B cell (primary cell): ENCODE measurements around the gene GOT1. TPM values are rescaled to one million over a fixed set of nuclear protein-coding genes. Genes with fewer than 3 reads are reported as not detected.

Experiments
- ATAC-seq: fragments of 200-7000 bp; cut with Tn5 transposase; one replicate; pipeline ENCODE4 v1.10.0; 2021; ENCODE audit warnings: low read depth, mild to moderate bottlenecking, moderate number of reproducible peaks, moderate library complexity
- CTCF ChIA-PET: fragments of 350-600 bp; sonication (Branson Sonifier 250); formaldehyde crosslinking; loops from one replicate; lab custom pipeline; 2021; ENCODE audit warnings: antibody characterized with exemption, inconsistent platforms; lab: Charles Lee
- POLR2A ChIA-PET: fragments of 350-600 bp; sonication (Branson Sonifier 250); formaldehyde crosslinking; loops from one replicate; lab custom pipeline; 2021; ENCODE audit warnings: antibody characterized with exemption; lab: Charles Lee
- DNase-seq: peaks from one replicate; pipeline ENCODE4 v3.0.0; 2013
- H2AFZ ChIP-seq: 2 replicates; pipeline ENCODE4 v1.6.1; 2012; ENCODE audit warnings: mild to moderate bottlenecking, low read depth, low read length; ENCODE audit not compliant: insufficient read depth, poor library complexity, severe bottlenecking
- H3K27ac ChIP-seq, 2 donors: 1 replicate in 1 of 2; 2 replicates in 1 of 2; pipeline ENCODE4 v1.5.1; 2012 to 2013; ENCODE audit warnings: low read length in 2 of 2, mild to moderate bottlenecking in 2 of 2, moderate library complexity in 1 of 2
- H3K27me3 ChIP-seq, 4 experiments: fragments of 200-600 bp in 1 of 4; sonication (generic) in 1 of 4; replicated peaks in 1 of 4; 1 replicate in 2 of 4; 2 replicates in 2 of 4; pipeline versions ENCODE4 v1.6.1 to v1.7.0; 2013 to 2016; ENCODE audit warnings: low read length in 3 of 4, mild to moderate bottlenecking in 2 of 4, mixed read lengths in 1 of 4, moderate library complexity in 1 of 4; ENCODE audit not compliant: insufficient read depth in 4 of 4, control insufficient read depth in 3 of 4; ENCODE audit errors: control extremely low read depth in 1 of 4
- H3K36me3 ChIP-seq, 2 experiments: replicated peaks in 1 of 2; 1 replicate in 1 of 2; 2 replicates in 1 of 2; pipeline versions ENCODE4 v1.6.1 to v1.7.1; 2013; ENCODE audit warnings: low read length in 1 of 2; ENCODE audit not compliant: insufficient read depth in 2 of 2, control insufficient read depth in 1 of 2; ENCODE audit errors: control extremely low read depth in 1 of 2, extremely low read depth in 1 of 2
- H3K4me1 ChIP-seq, 2 donors: fragments of 200-600 bp in 1 of 2; sonication (generic) in 1 of 2; 1 replicate in 1 of 2; 2 replicates in 1 of 2; pipeline versions ENCODE4 v1.5.1 to v1.6.1; 2013 to 2017; ENCODE audit warnings: low read length in 2 of 2; ENCODE audit not compliant: control insufficient read depth in 2 of 2, insufficient read depth in 2 of 2
- H3K4me2 ChIP-seq: replicated peaks from 2 replicates; pipeline ENCODE3; 2012; ENCODE audit warnings: mild to moderate bottlenecking, low read depth, low read length; ENCODE audit not compliant: poor library complexity, severe bottlenecking
- H3K4me3 ChIP-seq, 5 experiments: fragments of 200-600 bp in 1 of 5; sonication (generic) in 1 of 5; 1 replicate in 3 of 5; 2 replicates in 2 of 5; pipeline versions ENCODE4 v1.5.1 to v1.7.0; 2011 to 2016; ENCODE audit warnings: low read length in 4 of 5, mild to moderate bottlenecking in 4 of 5, low read depth in 2 of 5, control low read depth in 1 of 5, moderate library complexity in 1 of 5; ENCODE audit not compliant: insufficient read depth in 1 of 5; ENCODE audit errors: control extremely low read depth in 1 of 5, extremely low read depth in 1 of 5
- H3K79me2 ChIP-seq: fragments of 200-600 bp; sonication (generic); one replicate; pipeline ENCODE4 v1.6.0; 2016; ENCODE audit warnings: low read length; ENCODE audit not compliant: control insufficient read depth, insufficient read depth
- H3K9ac ChIP-seq: fragments of 200-600 bp; sonication (generic); 2 replicates; pipeline ENCODE4 v1.6.1; 2017; ENCODE audit warnings: mild to moderate bottlenecking, low read length, moderate library complexity
- H3K9me3 ChIP-seq, 3 donors: one replicate each; pipeline versions ENCODE4 v1.6.1 to v1.7.1; 2013; ENCODE audit warnings: low read length in 2 of 3; ENCODE audit not compliant: control insufficient read depth in 2 of 3, insufficient read depth in 1 of 3; ENCODE audit errors: control extremely low read depth in 1 of 3
- H4K20me1 ChIP-seq: 2 replicates; pipeline ENCODE4 v1.6.0; 2012; ENCODE audit warnings: mild to moderate bottlenecking, low read length; ENCODE audit not compliant: insufficient read depth, control insufficient read depth, poor library complexity, severe bottlenecking
- H3K27ac Mint-ChIP-seq: one replicate; pipeline ENCODE4 v1.8.0; 2021; ENCODE audit warnings: mixed read lengths
- H3K27me3 Mint-ChIP-seq: one replicate; pipeline ENCODE4 v1.8.0; 2021; ENCODE audit warnings: mixed read lengths
- H3K4me1 Mint-ChIP-seq: one replicate; pipeline ENCODE4 v1.8.0; 2021; ENCODE audit warnings: mixed read lengths
- H3K4me3 Mint-ChIP-seq: one replicate; pipeline ENCODE4 v1.8.0; 2021; ENCODE audit warnings: mixed read lengths
- H3K9me3 Mint-ChIP-seq: one replicate; pipeline ENCODE4 v1.8.0; 2022; ENCODE audit warnings: mixed read lengths; ENCODE audit not compliant: insufficient read depth
- EZH2 ChIP-seq: IDR thresholded peaks from 2 replicates; pipeline ENCODE4 v1.6.1; 2012; ENCODE audit warnings: borderline replicate concordance, low read depth, mild to moderate bottlenecking, moderate library complexity, low read length; ENCODE audit not compliant: insufficient read depth, poor library complexity, severe bottlenecking
- WGBS: methylation state at CpG from one replicate; pipeline ENCODE4 v1.1.5; 2013; ENCODE audit warnings: missing lambda C conversion rate; ENCODE audit not compliant: insufficient coverage; 5-methylcytosine and 5-hydroxymethylcytosine counted together
- intact Hi-C: fragments of 100-400 bp; cut with micrococcal nuclease; formaldehyde crosslinking; loops from one replicate; pipeline ENCODE4 v1.10.0; 2022
- polyA plus RNA-seq: library from polyadenylated mRNA; depleted of rRNA; stranded (reverse); fragments of >200 nt; gene quantifications from 2 replicates; pipeline ENCODE4 v1.2.3, GENCODE V29; 2012
- total RNA-seq, 2 donors: library from RNA; stranded (reverse); fragments of 120-200 nt in 1 of 2; gene quantifications; 1 replicate in 1 of 2; 2 replicates in 1 of 2; pipeline versions ENCODE4 v1.2.3 to v1.2.4, GENCODE V29; 2013 to 2022
- TF ChIP-seq, protein P1 (sequence below): fragments of 200-600 bp; IDR thresholded peaks from one replicate; pipeline ENCODE4 v1.8.0; 2022; ENCODE audit warnings: antibody characterized with exemption, mild to moderate bottlenecking

GOT1 gene
- total and polyA plus RNA-seq, 2 donors (not counting 1 experiment from before 2014, with no cell fraction given) = 5.9 to 14.9 TPM

DNA sequence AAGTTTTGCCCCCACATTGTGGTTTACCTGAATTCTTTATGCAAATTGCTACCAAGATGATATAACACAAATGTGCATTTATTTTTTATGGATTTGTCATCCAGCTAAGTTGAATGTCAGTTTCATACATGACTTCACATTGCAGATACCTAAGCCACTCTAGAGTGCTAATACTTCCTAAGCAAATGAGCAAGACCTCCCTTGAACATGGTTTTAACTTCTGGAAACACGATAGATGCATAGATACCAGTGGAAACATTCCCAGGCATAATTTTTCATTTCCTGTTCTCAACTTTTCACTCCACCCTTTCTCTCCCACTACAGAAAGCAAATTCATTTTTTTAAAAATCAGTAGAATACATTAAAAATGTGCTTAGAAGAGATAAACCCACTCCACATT lies 20.3 kb downstream of the GOT1 start:
- ChIA-PET CTCF (interaction anchor here (1.2 kb wide), 1 partner anchor 18 kb away, joined by 3 read pairs; no protein-coding TSS in a partner anchor), POLR2A (no interaction called here)
- Histone ChIP-seq H3K27me3 (no peaks in the 10 kb centered on the region), H3K79me2 (peaks cover 6% of the 10 kb centered on the region), H2AFZ (no peak overlapping the region), H3K4me3 (no peak overlapping the region), H3K27ac (no peak overlapping the region), H3K4me1 (no peaks in the 10 kb centered on the region), H3K36me3 (peaks cover 3 to 23% of the 10 kb centered on the region in 2 experiments), H3K4me2 (no peak overlapping the region), H3K9ac (no peak overlapping the region), H3K9me3 (no peaks in the 10 kb centered on the region), H4K20me1 (no peaks in the 10 kb centered on the region)
- no peak for ATAC-seq
- no peak overlapping the region for H3K4me3 Mint-ChIP-seq
- no peak for TF ChIP-seq EZH2
- TF ChIP-seq, protein P1, sequence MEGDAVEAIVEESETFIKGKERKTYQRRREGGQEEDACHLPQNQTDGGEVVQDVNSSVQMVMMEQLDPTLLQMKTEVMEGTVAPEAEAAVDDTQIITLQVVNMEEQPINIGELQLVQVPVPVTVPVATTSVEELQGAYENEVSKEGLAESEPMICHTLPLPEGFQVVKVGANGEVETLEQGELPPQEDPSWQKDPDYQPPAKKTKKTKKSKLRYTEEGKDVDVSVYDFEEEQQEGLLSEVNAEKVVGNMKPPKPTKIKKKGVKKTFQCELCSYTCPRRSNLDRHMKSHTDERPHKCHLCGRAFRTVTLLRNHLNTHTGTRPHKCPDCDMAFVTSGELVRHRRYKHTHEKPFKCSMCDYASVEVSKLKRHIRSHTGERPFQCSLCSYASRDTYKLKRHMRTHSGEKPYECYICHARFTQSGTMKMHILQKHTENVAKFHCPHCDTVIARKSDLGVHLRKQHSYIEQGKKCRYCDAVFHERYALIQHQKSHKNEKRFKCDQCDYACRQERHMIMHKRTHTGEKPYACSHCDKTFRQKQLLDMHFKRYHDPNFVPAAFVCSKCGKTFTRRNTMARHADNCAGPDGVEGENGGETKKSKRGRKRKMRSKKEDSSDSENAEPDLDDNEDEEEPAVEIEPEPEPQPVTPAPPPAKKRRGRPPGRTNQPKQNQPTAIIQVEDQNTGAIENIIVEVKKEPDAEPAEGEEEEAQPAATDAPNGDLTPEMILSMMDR = no peak
- 71% methylated on average over 1 of the region's 1 CpG for WGBS
- DNase-seq = no peak
- no peaks in the 10 kb centered on the region for H3K4me1 Mint-ChIP-seq
- no peaks in the 10 kb centered on the region for H3K9me3 Mint-ChIP-seq
- no peak overlapping the region for H3K27ac Mint-ChIP-seq
- intact Hi-C loops = no loop called here
- no peaks in the 10 kb centered on the region for H3K27me3 Mint-ChIP-seq

DNA sequence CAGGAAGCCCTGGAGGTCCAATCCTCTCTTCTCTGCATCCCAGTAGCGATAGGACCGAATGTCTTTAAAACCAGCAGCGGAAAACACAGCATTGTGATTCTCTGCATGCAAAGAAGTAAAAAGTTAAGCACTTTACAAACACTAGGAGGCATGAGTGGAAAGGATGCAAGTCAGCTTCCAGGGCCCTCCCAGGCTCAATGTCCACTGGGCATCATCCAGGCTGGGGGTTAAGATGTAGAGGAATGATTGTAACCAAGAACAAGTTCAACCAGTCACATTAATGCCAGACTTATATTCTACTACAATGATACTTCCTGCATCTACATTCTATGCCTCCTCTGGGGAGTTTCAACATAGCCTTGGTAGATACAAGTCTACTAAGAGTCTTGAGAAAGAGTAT lies 24.3 kb downstream of the GOT1 start:
- H3K9ac ChIP-seq = no peak overlapping the region
- peaks cover 10% of the 10 kb centered on the region for H3K4me1 Mint-ChIP-seq
- DNase-seq (no peak), ATAC-seq (no peak)
- no peak overlapping the region for H3K4me2 ChIP-seq
- no peak overlapping the region for H2AFZ ChIP-seq
- 100% methylated on average over 2 of the region's 3 CpGs for WGBS
- TF ChIP-seq EZH2 = no peak
- TF ChIP-seq, protein P1 = no peak
- CTCF ChIA-PET = interaction anchor here (1.5 kb wide), 1 partner anchor 13 kb away, joined by 5 read pairs; no protein-coding TSS in a partner anchor
- H3K36me3 ChIP-seq = peaks cover 8 to 46% of the 10 kb centered on the region in 2 experiments
- intact Hi-C loops = no loop called here
- H3K9me3 ChIP-seq = no peaks in the 10 kb centered on the region
- POLR2A ChIA-PET = no interaction called here
- H3K9me3 Mint-ChIP-seq = no peaks in the 10 kb centered on the region
- H3K27ac Mint-ChIP-seq = no peak overlapping the region
- H3K27me3 Mint-ChIP-seq = no peaks in the 10 kb centered on the region
- H4K20me1 ChIP-seq = no peaks in the 10 kb centered on the region
- no peaks in the 10 kb centered on the region for H3K27me3 ChIP-seq
- H3K27ac ChIP-seq = no peak overlapping the region
- no peak overlapping the region for H3K4me3 ChIP-seq
- H3K4me3 Mint-ChIP-seq = no peak overlapping the region
- H3K79me2 ChIP-seq = peaks cover 3% of the 10 kb centered on the region
- H3K4me1 ChIP-seq = no peaks in the 10 kb centered on the region
